GM03348 (cell line): ENCODE results near the gene HECA.
"Not testable (repeated sequence)": the region's sequence is repeated elsewhere in the genome, so short reads cannot be mapped to it uniquely, and the experiment has no call there.

Experiments used
- DNase-seq: peaks from one replicate; pipeline ENCODE4 v3.0.0; 2012; ENCODE audit warnings: low spot score

HECA gene, protein sequence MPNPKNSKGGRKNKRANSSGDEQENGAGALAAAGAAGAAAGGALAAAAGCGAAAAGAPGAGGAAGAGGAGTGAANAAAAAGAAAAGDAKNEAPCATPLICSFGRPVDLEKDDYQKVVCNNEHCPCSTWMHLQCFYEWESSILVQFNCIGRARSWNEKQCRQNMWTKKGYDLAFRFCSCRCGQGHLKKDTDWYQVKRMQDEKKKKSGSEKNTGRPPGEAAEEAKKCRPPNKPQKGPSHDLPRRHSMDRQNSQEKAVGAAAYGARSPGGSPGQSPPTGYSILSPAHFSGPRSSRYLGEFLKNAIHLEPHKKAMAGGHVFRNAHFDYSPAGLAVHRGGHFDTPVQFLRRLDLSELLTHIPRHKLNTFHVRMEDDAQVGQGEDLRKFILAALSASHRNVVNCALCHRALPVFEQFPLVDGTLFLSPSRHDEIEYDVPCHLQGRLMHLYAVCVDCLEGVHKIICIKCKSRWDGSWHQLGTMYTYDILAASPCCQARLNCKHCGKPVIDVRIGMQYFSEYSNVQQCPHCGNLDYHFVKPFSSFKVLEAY

DNA sequence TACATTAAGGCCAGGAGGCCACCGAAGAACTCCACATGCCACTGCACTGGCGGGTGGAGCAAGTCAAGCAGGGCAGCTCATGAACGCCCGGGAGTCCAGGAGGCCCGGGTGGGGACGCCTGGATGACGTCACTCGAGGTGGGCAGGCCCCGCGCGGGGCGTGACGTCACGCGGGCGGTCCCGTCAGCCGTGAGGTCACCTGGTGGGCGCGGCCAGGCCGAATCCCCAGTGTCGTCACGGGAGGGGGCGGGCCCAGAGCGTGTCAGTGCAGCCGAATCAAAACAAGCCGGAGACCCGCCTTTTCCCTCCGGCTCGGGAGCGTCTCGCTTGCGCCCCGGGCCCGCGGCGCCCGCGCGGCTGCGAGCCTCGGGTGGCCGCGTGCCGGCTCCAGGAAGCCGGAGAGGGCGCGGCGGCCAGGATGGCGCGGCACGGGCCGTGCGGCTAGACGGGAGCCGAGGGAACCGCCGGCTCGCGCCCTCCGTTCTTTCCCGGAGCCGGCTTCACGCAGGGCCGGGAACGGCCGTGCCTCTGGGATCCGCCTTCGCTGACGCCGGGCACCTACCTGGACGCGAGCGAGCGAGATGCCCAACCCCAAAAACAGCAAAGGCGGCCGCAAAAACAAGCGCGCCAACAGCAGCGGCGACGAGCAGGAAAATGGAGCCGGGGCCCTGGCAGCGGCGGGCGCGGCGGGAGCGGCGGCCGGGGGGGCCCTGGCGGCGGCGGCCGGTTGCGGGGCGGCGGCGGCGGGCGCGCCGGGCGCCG is at the start of gene HECA:
HECA (plus strand) TSS at position 264 of the 761 bp plus-strand sequence; CDS start at position 581, 317 bp downstream.
- DNase-seq = peak; percentile 98

DNA sequence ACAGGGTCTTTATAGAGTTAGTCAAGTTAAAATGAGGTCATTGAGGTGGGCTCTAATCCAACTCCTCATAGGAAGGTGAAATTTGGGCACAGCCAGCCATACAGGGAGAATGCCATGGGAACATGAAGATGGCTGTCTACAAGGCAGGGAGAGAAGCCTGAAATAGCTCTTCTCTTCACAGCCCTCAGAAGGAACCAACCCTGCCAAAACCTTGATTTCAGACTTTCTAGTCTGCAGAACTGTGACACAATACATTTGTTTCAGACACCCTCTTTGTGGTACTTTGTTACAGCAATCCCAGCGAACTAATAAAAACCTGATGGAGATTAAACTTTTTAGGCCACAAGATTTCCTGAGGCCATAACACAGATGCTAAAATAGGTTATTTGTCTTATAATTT is 43.1 kb upstream of the HECA start:
- no peak for DNase-seq

- DNase-seq = no peak
These were observed 34.9 kb upstream of the HECA start for GRCh38 chr6:139099984-139100383.

DNA sequence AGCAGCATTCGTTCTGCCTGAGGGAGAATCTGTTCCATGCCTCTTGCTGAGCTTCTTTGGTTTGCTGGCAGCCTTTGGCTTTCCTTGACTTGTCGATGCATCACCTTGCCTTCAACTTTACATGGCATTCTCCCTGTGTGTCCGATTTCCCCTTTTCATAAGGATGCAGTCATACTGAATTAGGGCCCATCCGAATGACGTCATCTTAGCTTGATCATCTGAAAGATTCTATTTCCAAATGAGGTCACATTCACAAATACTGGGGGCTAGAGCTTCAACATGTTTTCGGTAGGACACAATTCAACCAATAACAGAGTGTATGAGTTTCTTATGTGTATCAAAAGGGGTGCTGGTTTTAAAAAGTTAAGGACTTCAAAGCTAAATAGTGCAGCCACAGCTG is 27.8 kb upstream of the HECA start:
- no peak for DNase-seq

- no peak for DNase-seq
These were observed 26.5 kb upstream of the HECA start for GRCh38 chr6:139108378-139108777.

DNA sequence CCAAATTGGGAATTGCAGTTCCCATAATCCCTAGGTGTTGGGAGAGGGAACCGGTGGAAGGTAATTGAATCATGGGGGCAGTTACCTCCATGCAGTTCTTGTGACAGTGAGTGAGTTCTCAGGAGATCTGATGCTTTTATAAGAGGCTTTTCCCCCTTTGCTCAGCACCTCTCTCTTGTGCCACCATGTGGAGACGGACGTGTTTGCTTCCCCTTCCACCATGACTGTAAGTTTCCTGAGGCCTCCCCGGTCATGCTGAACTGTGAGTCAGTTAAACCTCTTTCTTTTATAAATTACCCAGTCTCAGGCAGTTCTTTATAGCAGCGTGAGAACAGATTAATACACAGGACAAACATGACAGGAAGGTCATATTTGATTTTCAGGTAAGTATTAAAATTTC is 25.3 kb upstream of the HECA start:
- DNase-seq = no peak

DNA sequence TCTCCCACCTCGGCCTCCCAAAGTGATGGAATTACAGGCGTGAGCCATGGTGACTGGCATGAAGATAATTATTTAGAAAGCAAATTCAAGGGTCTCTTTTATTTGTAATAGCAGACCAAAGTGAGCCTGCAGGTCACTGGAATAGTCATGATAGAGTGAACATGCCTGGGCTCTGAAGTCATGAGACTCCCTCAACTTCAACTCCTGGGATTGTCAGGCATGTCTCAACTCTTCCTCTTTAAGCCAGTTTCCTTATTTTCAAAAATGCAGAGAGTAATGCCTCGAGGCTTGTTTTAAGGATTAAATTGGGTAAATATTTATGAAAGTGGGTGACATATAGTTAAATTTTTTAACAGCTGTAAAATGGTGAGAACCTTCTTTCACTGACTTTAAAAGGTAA is 22.7 kb upstream of the HECA start:
- no peak for DNase-seq

DNA sequence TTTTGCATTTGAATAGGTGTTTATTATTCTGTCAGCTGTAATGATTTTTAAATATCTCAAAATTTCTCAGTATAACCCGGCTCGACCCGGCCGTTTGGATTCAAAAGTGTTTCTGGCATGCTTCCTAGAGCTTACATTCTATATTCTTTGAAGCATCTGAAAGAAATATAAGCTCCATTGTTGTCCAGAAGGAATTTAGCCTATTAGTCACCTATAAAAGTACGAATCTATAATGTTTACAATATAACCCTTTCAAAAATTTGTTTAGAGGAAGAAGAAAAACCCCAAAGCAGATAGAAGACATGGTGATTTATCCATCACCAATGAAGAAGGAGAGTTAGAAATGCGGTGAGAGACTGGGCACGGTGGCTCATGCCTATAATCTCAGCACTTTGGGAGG is 22.3 kb upstream of the HECA start:
- DNase-seq = no peak

- no peak for DNase-seq
These were observed 20.1 kb upstream of the HECA start for GRCh38 chr6:139114746-139115145.

DNA sequence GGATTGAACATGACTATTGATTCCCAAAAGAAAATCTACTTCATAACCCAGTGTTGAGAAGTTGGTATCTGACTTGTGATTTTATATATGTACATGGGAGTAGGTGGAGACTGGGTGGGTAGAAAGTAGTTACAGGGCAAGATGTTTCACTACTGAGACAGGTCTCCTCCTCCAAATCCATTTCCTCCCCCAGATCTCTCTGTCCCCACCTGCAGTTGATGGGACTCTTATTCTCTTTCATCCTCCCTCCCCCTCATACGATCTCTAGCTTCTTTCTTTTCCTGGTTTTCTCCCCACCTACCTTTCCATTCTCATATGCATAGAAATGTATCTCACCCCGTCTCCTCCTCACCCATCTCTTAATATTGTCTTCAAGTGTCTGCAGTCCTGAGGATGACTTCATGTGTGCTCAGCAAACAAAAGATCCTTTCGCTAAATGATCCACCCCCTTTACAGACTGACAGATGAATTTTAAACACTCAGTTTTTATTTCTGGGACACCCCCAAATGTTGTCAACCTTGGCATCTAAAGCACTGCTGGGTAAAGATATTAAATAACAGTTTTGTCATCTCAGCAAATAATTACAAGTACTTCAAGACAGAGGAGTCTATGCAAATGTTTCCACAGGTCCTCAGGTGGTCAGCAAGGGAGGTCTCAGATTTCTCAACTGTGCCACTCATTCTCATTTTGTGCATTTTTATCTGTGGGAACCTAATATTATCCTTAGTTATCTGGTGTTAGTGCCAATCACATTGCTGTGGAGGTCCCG is 18.7 kb upstream of the HECA start:
- no peak for DNase-seq

DNA sequence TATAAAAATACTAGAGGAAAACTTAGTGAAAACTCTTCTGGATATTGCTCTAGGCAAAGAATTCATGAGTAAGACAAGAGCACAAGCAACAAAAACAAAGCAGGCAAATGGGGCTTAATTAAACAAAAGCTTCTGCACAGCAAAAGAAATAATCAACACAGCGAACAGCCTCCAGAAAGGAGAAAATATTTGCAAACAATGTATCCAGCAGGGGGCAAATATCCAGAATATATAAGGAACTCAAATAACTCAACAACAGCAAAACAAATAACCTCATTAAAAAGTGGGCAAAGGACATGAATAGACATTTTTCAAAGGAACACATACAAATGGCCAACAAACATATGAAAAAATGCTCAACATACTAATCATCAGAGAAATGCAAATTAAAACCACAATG is 17.1 kb upstream of the HECA start:
- DNase-seq = no peak

DNA sequence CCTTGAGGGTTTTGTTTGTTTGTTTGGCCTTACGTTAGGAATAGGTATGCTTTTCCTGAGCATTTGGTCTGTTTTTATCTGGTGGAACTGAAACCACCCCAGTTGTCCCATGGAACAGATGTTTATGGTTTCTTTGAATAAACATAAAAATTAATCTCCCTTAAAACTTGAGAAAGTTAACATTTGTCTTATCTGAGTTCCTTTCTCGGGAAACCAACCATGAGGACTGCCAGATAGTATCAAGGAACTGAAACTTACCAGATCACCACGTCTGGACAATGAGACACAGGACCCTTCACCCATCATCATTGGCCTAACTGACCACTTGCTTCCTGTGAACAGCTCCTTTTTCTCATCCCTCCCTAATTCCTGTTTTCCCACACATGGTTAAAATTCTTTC is 15.3 kb upstream of the HECA start:
- no peak for DNase-seq

- not testable (repeated sequence) for DNase-seq
These were observed 12.1 kb upstream of the HECA start for GRCh38 chr6:139122823-139123222.

DNA sequence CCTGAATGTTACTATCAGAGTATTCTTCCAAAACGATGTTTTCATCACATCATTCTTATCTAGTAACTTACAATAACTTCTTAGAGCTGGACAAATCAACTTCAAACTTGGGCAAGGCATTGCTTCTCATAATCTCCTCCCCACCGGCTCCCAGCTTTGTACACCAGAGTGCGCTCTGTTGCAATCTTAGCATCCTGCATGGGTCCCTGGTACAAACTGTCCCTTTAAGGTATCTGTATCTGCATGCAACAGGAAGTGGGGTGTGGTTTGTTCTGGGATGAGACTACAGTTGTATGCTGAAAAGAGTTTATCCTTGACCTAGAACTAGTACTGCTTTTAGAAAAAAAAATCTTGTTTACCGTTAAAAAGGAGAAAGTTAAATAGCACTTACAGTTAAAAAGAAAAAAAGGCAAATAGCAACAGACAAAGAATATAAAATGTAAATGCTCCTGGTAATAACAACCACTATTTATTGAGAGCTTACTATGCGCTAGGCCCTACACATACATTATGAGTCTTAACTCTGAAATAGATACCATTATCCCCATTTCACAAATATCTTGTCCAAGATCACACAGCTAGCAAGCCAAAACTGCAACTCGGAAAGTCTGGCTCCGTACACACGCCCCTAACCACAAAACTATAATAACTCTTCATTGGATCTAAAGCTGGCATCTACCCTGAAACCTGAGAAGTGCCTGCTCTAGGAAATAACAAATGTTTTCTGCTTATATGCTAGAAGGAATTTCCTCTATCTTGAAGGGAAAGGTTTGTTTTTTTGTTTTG is 9.8 kb upstream of the HECA start:
- peak; percentile 58 for DNase-seq

DNA sequence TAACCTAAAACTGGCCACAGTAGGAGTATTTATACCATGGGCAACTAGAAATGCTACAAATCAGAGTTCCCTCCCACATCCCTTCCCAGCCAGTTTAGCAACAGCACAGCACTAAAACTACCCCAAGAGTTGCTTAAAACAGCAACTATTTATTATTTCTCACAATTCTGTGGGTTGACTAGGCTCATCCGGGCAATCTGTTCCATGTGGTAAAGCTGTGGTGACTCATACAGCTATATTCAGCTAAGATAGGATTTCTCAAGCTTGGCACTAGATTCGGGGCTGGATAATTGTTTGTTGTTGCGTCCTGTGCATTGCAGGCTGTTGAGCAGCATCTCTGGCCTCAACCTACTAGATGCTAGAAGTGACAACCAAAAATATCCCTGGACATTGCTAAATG is 8.6 kb upstream of the HECA start:
- DNase-seq = peak; percentile 75

DNA sequence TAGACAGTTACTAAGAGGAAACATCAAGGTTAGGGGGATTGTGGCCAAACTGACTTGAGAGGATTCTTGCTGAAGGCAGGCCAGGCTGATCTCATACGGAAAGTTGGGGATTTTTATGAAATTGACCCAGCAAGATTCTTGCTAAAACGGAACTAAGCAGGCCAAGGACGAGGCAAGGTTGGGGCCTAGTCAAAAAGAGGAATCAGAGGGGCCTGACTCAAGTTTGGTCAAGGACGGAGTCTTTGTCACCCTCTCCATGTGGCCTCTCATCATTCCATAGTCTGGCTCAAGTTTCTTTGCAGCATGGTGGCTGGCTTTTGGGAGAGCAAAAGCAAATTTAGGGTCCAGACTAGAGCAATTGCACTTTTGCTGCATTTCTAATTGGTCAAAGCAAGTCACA is 7.9 kb upstream of the HECA start:
- no peak for DNase-seq

GRCh38 chr6:139129284-139129683 is 5.6 kb upstream of the HECA start:
- peak; percentile 43 for DNase-seq

GRCh38 chr6:139131736-139132280 is 3.1 kb upstream of the HECA start:
- no peak for DNase-seq

GRCh38 chr6:139133262-139134063 is 1.4 kb upstream of the HECA start:
- DNase-seq = no peak

- DNase-seq = no peak
These were observed 850 bp upstream of the HECA start for GRCh38 chr6:139134064-139134395.
